ACC112 (cell line): ENCODE results near the gene PIP4K2C.

Source experiments
- H2AFZ ChIP-seq: fragments of 200-600 bp; sonication (generic); one replicate; pipeline ENCODE4 v1.6.0; 2017; ENCODE audit warnings: antibody characterized with exemption, low read length; ENCODE audit not compliant: unreplicated experiment
- H3K27ac ChIP-seq: fragments of 200-600 bp; sonication (generic); 2 replicates; pipeline ENCODE4 v1.5.1; 2014; ENCODE audit warnings: low read depth, mild to moderate bottlenecking, antibody characterized with exemption, low read length, moderate library complexity
- H3K27me3 ChIP-seq: fragments of 200-600 bp; sonication (generic); 2 replicates; pipeline ENCODE4 v1.6.1; 2014; ENCODE audit warnings: mild to moderate bottlenecking, antibody characterized with exemption, low read length, moderate library complexity, mixed read lengths; ENCODE audit not compliant: insufficient read depth
- H3K36me3 ChIP-seq: fragments of 200-600 bp; sonication (generic); 2 replicates; pipeline ENCODE4 v1.6.1; 2016; ENCODE audit warnings: mild to moderate bottlenecking, antibody characterized with exemption, low read length, moderate library complexity, mixed read lengths; ENCODE audit not compliant: insufficient read depth
- H3K4me1 ChIP-seq: fragments of 200-600 bp; sonication (generic); one replicate; pipeline ENCODE4 v1.6.1; 2016; ENCODE audit warnings: low read length, mixed read lengths; ENCODE audit not compliant: insufficient read depth, unreplicated experiment, control insufficient read depth
- H3K4me3 ChIP-seq: fragments of 200-600 bp; sonication (generic); 2 replicates; pipeline ENCODE4 v1.5.1; 2014; ENCODE audit warnings: mild to moderate bottlenecking, low read depth, low read length
- H3K79me2 ChIP-seq: fragments of 200-600 bp; sonication (generic); one replicate; pipeline ENCODE4 v1.6.0; 2016; ENCODE audit warnings: low read length; ENCODE audit not compliant: control insufficient read depth, unreplicated experiment, insufficient read depth

PIP4K2C gene

GRCh38 chr12:57603815-57604453 lies 12.9 kb downstream of the PIP4K2C start:
- peak overlapping the region; percentile 37; the same call in 1 of the 2 replicates for H3K27ac ChIP-seq
- H2AFZ ChIP-seq: peak overlapping the region; percentile 98

GRCh38 chr12:57604454-57604991 lies 13.5 kb downstream of the PIP4K2C start, which contains the start of gene DTX3:
DTX3 (plus strand) TSS chr12:57604824; CDS start chr12:57606518, 1,694 bp downstream.
- peak within 1 kb of the TSS; percentile 98 for H2AFZ ChIP-seq
- no peaks in the 10 kb centered on the region for H3K27me3 ChIP-seq
- H3K27ac ChIP-seq: peak within 1 kb of the TSS; percentile 37; the same call in 1 of the 2 replicates
- no peaks in the 10 kb centered on the region for H3K79me2 ChIP-seq
- H3K36me3 ChIP-seq: no peaks in the 10 kb centered on the region
- peak within 1 kb of the TSS; percentile 81 for H3K4me3 ChIP-seq
- H3K4me1 ChIP-seq: peaks cover 17% of the 10 kb centered on the region

More at GRCh38 chr12:57603815-57604453, 12.9 kb downstream of the PIP4K2C start:
- H3K4me3 ChIP-seq: peak overlapping the region; percentile 81
- H3K27me3 ChIP-seq: no peaks in the 10 kb centered on the region
- H3K36me3 ChIP-seq: peaks cover 5% of the 10 kb centered on the region; the same call in 1 of the 2 replicates
- no peaks in the 10 kb centered on the region for H3K79me2 ChIP-seq
- peaks cover 17% of the 10 kb centered on the region for H3K4me1 ChIP-seq

- H3K79me2 ChIP-seq: no peaks in the 10 kb centered on the region
- H3K27ac ChIP-seq: peak overlapping the region; percentile 25; the same call in 1 of the 2 replicates
- H3K27me3 ChIP-seq: no peaks in the 10 kb centered on the region
- no peaks in the 10 kb centered on the region for H3K36me3 ChIP-seq
- peak overlapping the region; percentile 81 for H3K4me3 ChIP-seq
- no peak overlapping the region for H2AFZ ChIP-seq
- H3K4me1 ChIP-seq: peaks cover 17% of the 10 kb centered on the region
Measured at GRCh38 chr12:57604992-57605810, 14.2 kb downstream of the PIP4K2C start.

- no peaks in the 10 kb centered on the region for H3K27me3 ChIP-seq
- H3K4me1 ChIP-seq: peaks cover 22% of the 10 kb centered on the region
- H3K4me3 ChIP-seq: peak overlapping the region; percentile 81
- no peaks in the 10 kb centered on the region for H3K79me2 ChIP-seq
- H3K36me3 ChIP-seq: no peaks in the 10 kb centered on the region
- H2AFZ ChIP-seq: no peak overlapping the region
- no peak overlapping the region for H3K27ac ChIP-seq
Measured at GRCh38 chr12:57605811-57606311, 14.9 kb downstream of the PIP4K2C start.

- no peak overlapping the region for H3K4me3 ChIP-seq
- no peaks in the 10 kb centered on the region for H3K36me3 ChIP-seq
- no peak overlapping the region for H2AFZ ChIP-seq
- H3K27ac ChIP-seq: no peak overlapping the region
- H3K79me2 ChIP-seq: no peaks in the 10 kb centered on the region
- H3K27me3 ChIP-seq: no peaks in the 10 kb centered on the region
- peaks cover 22% of the 10 kb centered on the region for H3K4me1 ChIP-seq
Measured at GRCh38 chr12:57606399-57606798, 15.4 kb downstream of the PIP4K2C start.

GRCh38 chr12:57606821-57607220 lies 15.8 kb downstream of the PIP4K2C start:
- Histone ChIP-seq H3K36me3 (no peaks in the 10 kb centered on the region), H3K27ac (no peak overlapping the region), H3K4me1 (peaks cover 22% of the 10 kb centered on the region), H2AFZ (no peak overlapping the region), H3K79me2 (no peaks in the 10 kb centered on the region), H3K27me3 (no peaks in the 10 kb centered on the region), H3K4me3 (no peak overlapping the region)

- H3K36me3 ChIP-seq: no peaks in the 10 kb centered on the region
Measured at GRCh38 chr12:57607958-57608663, 17.1 kb downstream of the PIP4K2C start.

GRCh38 chr12:57609101-57609780 lies 18.2 kb downstream of the PIP4K2C start:
- no peak overlapping the region for H3K4me3 ChIP-seq
- no peak overlapping the region for H2AFZ ChIP-seq
- no peaks in the 10 kb centered on the region for H3K79me2 ChIP-seq
- H3K27ac ChIP-seq: no peak overlapping the region
- 0 out of 2 replicates have a peak, but pooled peaks cover 4% of the 10 kb centered on the region for H3K36me3 ChIP-seq
- peaks cover 17% of the 10 kb centered on the region for H3K4me1 ChIP-seq
- no peaks in the 10 kb centered on the region for H3K27me3 ChIP-seq

More at GRCh38 chr12:57607958-57608663, 17.1 kb downstream of the PIP4K2C start:
- H3K4me3 ChIP-seq: no peak overlapping the region
- H3K79me2 ChIP-seq: no peaks in the 10 kb centered on the region
- H2AFZ ChIP-seq: no peak overlapping the region
- H3K4me1 ChIP-seq: peaks cover 26% of the 10 kb centered on the region
- no peak overlapping the region for H3K27ac ChIP-seq
- H3K27me3 ChIP-seq: no peaks in the 10 kb centered on the region

GRCh38 chr12:57609781-57610553 lies 19.0 kb downstream of the PIP4K2C start:
- Histone ChIP-seq H3K27me3 (no peaks in the 10 kb centered on the region), H3K36me3 (0 out of 2 replicates have a peak, but pooled peaks cover 4% of the 10 kb centered on the region), H2AFZ (no peak overlapping the region), H3K27ac (no peak overlapping the region), H3K4me1 (peaks cover 14% of the 10 kb centered on the region), H3K4me3 (peak overlapping the region; percentile 93), H3K79me2 (no peaks in the 10 kb centered on the region)
